NCI-H2107 treated with DMSO at 0.1 percent for 48 hours (cell line): ENCODE results near the gene TTC21B.
A peak's percentile ranks its signal among the peaks of the same experiment; 100 is the strongest.
"Not testable (repeated sequence)": the region's sequence is repeated elsewhere in the genome, so short reads cannot be mapped to it uniquely, and the experiment has no call there.

Experiments used
- DNase-seq: peaks from one replicate; lab custom pipeline; 2025; ENCODE audit not compliant: unreplicated experiment; lab: John Stamatoyannopoulos, UW

Gene TTC21B

GRCh38 chr2:165953655-165954606, at the start of gene TTC21B:
Gene TTC21B (minus strand): TSS chr2:165953776. CDS start chr2:165953705, 71 bp downstream.
- peak; percentile 91 for DNase-seq

- no peak for DNase-seq
Observed at GRCh38 chr2:166000401-166000800, 46.8 kb upstream of the TTC21B start.

GRCh38 chr2:165990846-165991245, 37.3 kb upstream of the TTC21B start:
- DNase-seq = no peak

GRCh38 chr2:165989851-165990250, 36.3 kb upstream of the TTC21B start:
- no peak for DNase-seq

GRCh38 chr2:165985120-165985519, 31.5 kb upstream of the TTC21B start:
- no peak for DNase-seq

- not testable (repeated sequence) for DNase-seq
Observed at GRCh38 chr2:165972161-165972560, 18.6 kb upstream of the TTC21B start.

GRCh38 chr2:165970663-165971062, 17.1 kb upstream of the TTC21B start:
- DNase-seq = no peak

GRCh38 chr2:165969227-165969626, 15.7 kb upstream of the TTC21B start:
- no peak for DNase-seq

- no peak for DNase-seq
Observed at GRCh38 chr2:165967746-165968145, 14.2 kb upstream of the TTC21B start.

- DNase-seq = no peak
Observed at GRCh38 chr2:165961818-165962217, 8.2 kb upstream of the TTC21B start.

GRCh38 chr2:165959371-165959770, 5.8 kb upstream of the TTC21B start:
- no peak for DNase-seq

GRCh38 chr2:165958313-165958960, 4.9 kb upstream of the TTC21B start:
- no peak for DNase-seq

- no peak for DNase-seq
Observed at GRCh38 chr2:165957030-165957675, 3.6 kb upstream of the TTC21B start.

GRCh38 chr2:165953306-165953654, 296 bp downstream of the TTC21B start:
- peak; percentile 46 for DNase-seq

- peak; percentile 15 for DNase-seq
Observed at GRCh38 chr2:165952741-165953211, 800 bp downstream of the TTC21B start.

GRCh38 chr2:165952085-165952484, 1.5 kb downstream of the TTC21B start:
- DNase-seq = no peak

GRCh38 chr2:165950438-165950837, 3.1 kb downstream of the TTC21B start:
- no peak for DNase-seq

- DNase-seq = no peak
Observed at GRCh38 chr2:165941827-165942226, 11.7 kb downstream of the TTC21B start.

GRCh38 chr2:165938237-165938636, 15.3 kb downstream of the TTC21B start:
- no peak for DNase-seq

GRCh38 chr2:165933211-165933910, 20.2 kb downstream of the TTC21B start:
- no peak for DNase-seq

GRCh38 chr2:165927774-165928173, 25.8 kb downstream of the TTC21B start:
- no peak for DNase-seq
